HL-60 (cell line): ENCODE results near the gene RNF180.

ENCODE experiments used
- DNase-seq, 2 experiments: peaks; one replicate each; pipeline ENCODE4 v3.0.0-alpha.2; 2010 to 2020; ENCODE audit warnings: low read depth in 1 of 2, low spot score in 1 of 2
- H3K27ac ChIP-seq: fragments of 250-450 bp; sonication (Bioruptor Pico); replicated peaks from 2 replicates; pipeline ENCODE4 v1.5.1; 2020; ENCODE audit warnings: mild to moderate bottlenecking, moderate library complexity
- H3K27me3 ChIP-seq: fragments of 250-450 bp; sonication (Bioruptor Pico); 2 replicates; pipeline ENCODE4 v1.5.1; 2021; ENCODE audit warnings: mild to moderate bottlenecking, moderate library complexity; ENCODE audit not compliant: insufficient read depth, poor library complexity, severe bottlenecking
- H3K4me3 ChIP-seq: replicated peaks from 2 replicates; pipeline ENCODE4 v1.5.1; 2011; ENCODE audit warnings: mild to moderate bottlenecking, control low read depth, low read length; ENCODE audit not compliant: insufficient read depth
- GABPA ChIP-seq: IDR thresholded peaks from 2 replicates; pipeline ENCODE4 v1.6.1; 2012; ENCODE audit warnings: low read depth
- POLR2AphosphoS5 ChIP-seq: IDR thresholded peaks from 2 replicates; pipeline ENCODE4 v1.6.1; 2012; ENCODE audit warnings: low read depth
- SPI1 ChIP-seq: IDR thresholded peaks from 2 replicates; pipeline ENCODE4 v1.6.1; 2012; ENCODE audit warnings: low read depth, mild to moderate bottlenecking, borderline replicate concordance
- TF ChIP-seq, protein P1 (sequence below): IDR thresholded peaks from one replicate; pipeline ENCODE4 v1.5.1; 2011; ENCODE audit warnings: low read length, control low read depth, inconsistent platforms; ENCODE audit not compliant: insufficient read depth
- TF ChIP-seq, protein P2 (sequence below): IDR thresholded peaks from 2 replicates; pipeline ENCODE4 v1.6.1; 2012; ENCODE audit warnings: low read depth; ENCODE audit not compliant: insufficient replicate concordance

The RNF180 gene

DNA sequence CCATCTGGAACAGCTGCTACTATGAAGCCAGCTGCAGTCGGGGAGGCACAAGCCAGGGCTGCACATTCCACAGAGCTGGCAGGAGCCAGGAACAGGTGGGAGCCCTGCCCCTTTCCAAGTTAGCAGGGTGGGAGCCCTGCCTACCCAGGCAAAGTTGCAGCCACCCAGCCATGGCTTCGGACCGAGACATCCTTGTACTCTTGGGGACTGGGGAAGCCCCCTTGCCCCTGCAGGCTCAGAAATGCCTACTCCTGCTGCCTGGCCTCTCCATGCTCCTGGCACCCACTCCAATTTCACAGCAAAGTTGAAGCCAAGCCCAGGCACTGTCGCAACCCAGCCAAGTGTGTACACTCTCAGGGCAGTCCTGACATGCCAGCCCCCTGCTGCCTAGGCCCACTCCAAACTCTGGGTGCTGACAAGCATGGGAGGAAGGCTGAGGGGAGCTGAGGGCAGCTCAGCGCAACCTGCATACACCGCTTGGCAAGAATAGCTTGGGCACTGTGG, 165.1 kb downstream of the RNF180 start:
- TF ChIP-seq POLR2AphosphoS5 (no peak), GABPA (no peak), SPI1 (no peak)
- TF ChIP-seq, protein P1, sequence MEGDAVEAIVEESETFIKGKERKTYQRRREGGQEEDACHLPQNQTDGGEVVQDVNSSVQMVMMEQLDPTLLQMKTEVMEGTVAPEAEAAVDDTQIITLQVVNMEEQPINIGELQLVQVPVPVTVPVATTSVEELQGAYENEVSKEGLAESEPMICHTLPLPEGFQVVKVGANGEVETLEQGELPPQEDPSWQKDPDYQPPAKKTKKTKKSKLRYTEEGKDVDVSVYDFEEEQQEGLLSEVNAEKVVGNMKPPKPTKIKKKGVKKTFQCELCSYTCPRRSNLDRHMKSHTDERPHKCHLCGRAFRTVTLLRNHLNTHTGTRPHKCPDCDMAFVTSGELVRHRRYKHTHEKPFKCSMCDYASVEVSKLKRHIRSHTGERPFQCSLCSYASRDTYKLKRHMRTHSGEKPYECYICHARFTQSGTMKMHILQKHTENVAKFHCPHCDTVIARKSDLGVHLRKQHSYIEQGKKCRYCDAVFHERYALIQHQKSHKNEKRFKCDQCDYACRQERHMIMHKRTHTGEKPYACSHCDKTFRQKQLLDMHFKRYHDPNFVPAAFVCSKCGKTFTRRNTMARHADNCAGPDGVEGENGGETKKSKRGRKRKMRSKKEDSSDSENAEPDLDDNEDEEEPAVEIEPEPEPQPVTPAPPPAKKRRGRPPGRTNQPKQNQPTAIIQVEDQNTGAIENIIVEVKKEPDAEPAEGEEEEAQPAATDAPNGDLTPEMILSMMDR: no peak
- TF ChIP-seq, protein P2, sequence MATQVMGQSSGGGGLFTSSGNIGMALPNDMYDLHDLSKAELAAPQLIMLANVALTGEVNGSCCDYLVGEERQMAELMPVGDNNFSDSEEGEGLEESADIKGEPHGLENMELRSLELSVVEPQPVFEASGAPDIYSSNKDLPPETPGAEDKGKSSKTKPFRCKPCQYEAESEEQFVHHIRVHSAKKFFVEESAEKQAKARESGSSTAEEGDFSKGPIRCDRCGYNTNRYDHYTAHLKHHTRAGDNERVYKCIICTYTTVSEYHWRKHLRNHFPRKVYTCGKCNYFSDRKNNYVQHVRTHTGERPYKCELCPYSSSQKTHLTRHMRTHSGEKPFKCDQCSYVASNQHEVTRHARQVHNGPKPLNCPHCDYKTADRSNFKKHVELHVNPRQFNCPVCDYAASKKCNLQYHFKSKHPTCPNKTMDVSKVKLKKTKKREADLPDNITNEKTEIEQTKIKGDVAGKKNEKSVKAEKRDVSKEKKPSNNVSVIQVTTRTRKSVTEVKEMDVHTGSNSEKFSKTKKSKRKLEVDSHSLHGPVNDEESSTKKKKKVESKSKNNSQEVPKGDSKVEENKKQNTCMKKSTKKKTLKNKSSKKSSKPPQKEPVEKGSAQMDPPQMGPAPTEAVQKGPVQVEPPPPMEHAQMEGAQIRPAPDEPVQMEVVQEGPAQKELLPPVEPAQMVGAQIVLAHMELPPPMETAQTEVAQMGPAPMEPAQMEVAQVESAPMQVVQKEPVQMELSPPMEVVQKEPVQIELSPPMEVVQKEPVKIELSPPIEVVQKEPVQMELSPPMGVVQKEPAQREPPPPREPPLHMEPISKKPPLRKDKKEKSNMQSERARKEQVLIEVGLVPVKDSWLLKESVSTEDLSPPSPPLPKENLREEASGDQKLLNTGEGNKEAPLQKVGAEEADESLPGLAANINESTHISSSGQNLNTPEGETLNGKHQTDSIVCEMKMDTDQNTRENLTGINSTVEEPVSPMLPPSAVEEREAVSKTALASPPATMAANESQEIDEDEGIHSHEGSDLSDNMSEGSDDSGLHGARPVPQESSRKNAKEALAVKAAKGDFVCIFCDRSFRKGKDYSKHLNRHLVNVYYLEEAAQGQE: no peak
- Histone ChIP-seq H3K27me3 (no peaks in the 10 kb centered on the region), H3K27ac (no peak overlapping the region), H3K4me3 (no peak overlapping the region)
- DNase-seq: no peak

DNA sequence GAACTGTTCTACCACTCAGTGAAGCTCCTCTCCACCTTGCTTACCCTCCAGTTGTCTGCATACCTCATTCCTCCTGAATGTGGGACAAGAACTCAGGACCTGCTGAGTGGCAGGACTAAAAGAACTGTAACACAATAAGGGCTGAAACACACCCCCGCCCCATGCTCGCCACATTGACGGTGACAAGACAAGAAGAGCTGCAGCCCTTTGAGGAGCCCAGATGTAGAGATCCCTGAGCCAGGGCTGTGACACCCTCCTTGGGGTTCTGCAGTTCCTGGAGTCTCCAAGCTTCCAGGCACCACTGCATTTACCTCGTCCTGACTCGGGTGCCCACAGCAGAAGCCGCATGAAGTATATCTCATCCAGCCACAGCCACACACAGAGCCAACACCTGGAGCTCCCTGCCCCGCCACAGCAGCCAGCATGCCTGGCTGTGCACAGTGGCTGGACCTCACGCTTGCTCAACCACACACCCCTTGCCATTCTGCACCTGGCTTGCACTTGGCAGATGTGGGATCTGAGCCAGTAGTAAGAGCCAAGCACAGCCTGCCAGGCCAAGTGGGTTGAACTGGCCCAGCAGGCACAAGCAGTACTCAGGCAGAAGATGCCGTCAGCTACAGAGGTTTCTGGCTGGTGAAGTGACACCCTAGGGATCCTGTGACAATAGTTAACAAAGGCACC, 166.1 kb downstream of the RNF180 start:
- no peak for DNase-seq
- TF ChIP-seq, protein P2: no peak
- TF ChIP-seq POLR2AphosphoS5: no peak
- TF ChIP-seq GABPA: no peak
- TF ChIP-seq, protein P1: no peak
- TF ChIP-seq SPI1: no peak
- H3K27me3 ChIP-seq: no peaks in the 10 kb centered on the region

DNA sequence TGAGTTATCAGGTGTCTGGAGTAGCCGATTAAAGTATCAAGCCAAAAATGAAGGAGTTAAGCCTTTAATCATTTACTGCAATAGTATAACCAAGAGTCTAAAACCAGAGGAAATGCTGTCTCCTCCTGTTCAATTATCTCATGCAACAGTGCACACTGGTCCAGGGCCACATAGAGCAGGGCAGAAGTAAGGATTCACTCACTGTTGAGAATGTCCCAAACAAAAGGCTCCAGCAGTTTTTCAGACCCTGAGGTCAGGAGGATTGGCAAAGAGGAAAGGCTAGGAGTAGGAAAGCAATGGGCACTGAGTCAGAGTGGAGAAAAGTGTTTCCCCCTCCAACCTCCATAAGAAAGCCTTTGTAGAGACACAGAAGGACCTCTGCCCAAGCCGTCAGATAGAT, 168.2 kb downstream of the RNF180 start:
- H3K27me3 ChIP-seq: no peaks in the 10 kb centered on the region
- DNase-seq: no peak
- H3K4me3 ChIP-seq: no peak overlapping the region
- no peak overlapping the region for H3K27ac ChIP-seq
- TF ChIP-seq, protein P2: no peak
- TF ChIP-seq SPI1: no peak
- TF ChIP-seq GABPA: no peak
- no peak for TF ChIP-seq POLR2AphosphoS5
- TF ChIP-seq, protein P1: no peak

More for the DNA sequence above, 166.1 kb downstream of the RNF180 start:
- Histone ChIP-seq H3K4me3 (no peak overlapping the region), H3K27ac (no peak overlapping the region)
